ENCODE measurements around the gene CTDP1. TPM values are rescaled to one million over a fixed set of nuclear protein-coding genes. Genes with fewer than 3 reads are reported as not detected.
"Not testable (repeated sequence)": the region's sequence is repeated elsewhere in the genome, so short reads cannot be mapped to it uniquely, and the experiment has no call there.

CTDP1 gene
- total RNA-seq, 1 donor from 2014 or later = 14.1 TPM

DNA sequence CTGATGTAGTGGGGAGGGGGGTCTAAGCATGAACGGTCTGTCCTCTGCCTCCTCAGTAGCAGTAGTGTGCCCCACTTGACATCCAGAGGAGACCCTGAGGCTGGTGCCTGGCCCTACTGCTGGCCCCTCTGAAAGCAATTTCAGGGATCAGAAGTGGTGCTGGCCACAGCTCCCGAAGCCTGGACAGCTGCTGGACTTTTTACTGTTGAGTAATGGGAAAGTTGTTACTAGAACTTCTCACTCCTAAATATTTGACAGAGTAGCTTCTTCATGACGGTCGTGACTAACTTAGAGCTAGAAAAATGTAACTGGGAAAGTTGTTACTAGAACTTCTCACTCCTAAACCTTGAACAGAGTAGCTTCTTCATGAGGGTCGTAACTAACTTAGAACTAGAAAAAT, 23.3 kb downstream of the CTDP1 start:
- no peak for DNase-seq

DNA sequence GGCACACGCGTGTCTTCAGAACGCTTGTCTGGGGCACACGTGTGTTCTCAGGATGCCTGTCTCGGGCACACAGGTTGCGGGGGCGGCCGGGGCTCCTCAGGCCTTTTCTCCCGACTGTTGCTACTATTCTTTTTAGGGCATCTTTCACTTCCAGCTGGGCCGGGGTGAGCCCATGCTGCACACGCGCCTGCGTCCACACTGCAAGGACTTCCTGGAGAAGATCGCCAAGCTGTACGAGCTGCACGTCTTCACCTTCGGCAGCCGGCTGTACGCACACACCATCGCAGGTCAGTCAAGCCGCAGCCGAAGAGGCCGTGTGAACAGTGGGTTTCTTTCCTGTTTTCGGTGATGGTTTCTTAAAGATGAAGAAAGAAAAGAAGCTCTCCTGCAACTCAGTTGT, 25.0 kb downstream of the CTDP1 start:
- DNase-seq = no peak

- DNase-seq = no peak
Measured at GRCh38 chr18:79705272-79705671, 25.7 kb downstream of the CTDP1 start.

GRCh38 chr18:79706006-79706405, 26.4 kb downstream of the CTDP1 start:
- DNase-seq = no peak

DNA sequence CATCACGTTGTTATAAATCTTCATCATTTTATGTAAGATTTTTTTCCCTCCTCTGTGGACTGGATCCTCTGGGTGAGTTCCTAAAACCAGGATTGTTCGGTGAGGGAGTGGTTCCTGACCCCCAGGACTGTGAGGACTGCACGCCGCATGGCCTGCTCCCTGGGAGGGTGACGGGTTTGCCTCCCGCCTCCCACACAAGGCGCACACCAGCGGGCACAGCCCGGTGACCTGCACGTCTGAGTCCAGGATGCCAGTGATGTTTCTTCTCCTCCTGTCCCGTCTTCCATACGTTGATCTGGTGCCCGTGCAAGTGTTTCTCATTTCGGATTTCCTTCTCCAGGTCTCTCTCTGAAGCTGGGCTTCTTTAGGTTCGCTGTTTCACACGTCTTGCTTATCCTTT, 27.1 kb downstream of the CTDP1 start:
- DNase-seq = no peak

GRCh38 chr18:79707239-79707638, 27.6 kb downstream of the CTDP1 start:
- DNase-seq = no peak

- no peak for DNase-seq
Measured at GRCh38 chr18:79707671-79708070, 28.1 kb downstream of the CTDP1 start.

GRCh38 chr18:79708412-79708811, 28.8 kb downstream of the CTDP1 start:
- no peak for DNase-seq

GRCh38 chr18:79712206-79712857, 32.7 kb downstream of the CTDP1 start:
- DNase-seq = no peak

- DNase-seq = no peak
Measured at GRCh38 chr18:79713341-79713740, 33.7 kb downstream of the CTDP1 start.

GRCh38 chr18:79714531-79715240, 35.1 kb downstream of the CTDP1 start:
- DNase-seq = no peak

DNA sequence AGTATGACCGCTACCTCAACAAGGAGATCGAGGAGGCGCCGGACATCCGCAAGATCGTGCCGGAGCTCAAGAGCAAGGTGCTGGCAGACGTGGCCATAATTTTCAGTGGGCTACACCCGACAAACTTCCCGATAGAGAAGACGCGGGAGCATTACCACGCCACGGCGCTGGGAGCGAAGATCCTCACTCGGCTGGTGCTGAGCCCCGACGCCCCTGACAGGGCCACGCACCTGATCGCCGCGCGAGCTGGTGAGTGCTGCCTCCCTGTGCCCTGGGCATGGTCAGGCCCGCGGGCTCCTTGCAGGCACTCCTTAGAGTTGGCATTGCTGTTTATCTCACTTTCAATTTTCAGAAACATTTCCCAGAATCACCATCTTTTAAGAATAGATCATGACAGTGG, 35.7 kb downstream of the CTDP1 start:
- DNase-seq = no peak

GRCh38 chr18:79717059-79717458, 37.5 kb downstream of the CTDP1 start:
- no peak for DNase-seq

DNA sequence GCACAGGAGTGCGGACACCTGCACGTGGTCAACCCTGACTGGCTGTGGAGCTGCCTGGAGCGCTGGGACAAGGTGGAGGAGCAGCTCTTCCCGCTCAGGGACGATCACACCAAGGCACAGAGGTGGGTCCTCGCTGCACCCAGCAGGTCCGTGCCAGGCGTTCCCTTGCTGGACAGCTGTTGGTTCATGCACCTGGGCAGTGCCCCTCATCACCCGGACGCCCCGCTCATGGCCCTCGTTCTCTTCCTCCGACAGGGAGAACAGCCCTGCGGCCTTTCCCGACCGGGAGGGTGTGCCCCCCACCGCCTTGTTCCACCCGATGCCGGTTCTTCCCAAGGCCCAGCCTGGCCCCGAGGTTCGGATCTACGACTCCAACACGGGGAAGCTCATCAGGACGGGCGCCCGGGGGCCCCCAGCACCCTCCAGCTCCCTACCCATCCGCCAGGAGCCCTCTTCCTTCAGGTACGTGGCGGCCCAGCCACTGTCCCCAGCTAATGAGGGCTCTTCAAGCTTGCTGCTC, 38.0 kb downstream of the CTDP1 start:
- no peak for DNase-seq

DNA sequence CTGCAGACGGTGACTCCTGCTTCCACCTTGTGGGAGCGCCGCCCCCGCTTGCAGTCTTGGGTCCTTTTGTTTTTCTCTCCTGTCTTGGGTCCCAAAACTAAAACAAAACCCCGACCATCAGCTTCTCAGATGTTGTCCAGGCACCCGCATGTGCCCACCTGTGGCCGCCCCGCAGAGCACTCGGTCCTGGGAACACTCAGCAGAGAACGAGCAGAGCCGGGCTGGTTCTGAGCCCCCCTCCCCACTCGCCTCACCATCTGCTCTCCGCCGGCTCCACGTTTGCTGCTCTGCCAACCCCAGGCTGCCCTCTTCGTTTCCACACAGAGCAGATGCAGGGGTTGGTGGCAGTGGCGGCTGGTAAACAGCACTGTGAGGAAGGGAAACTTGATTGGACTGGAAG, 38.5 kb downstream of the CTDP1 start:
- DNase-seq = no peak

GRCh38 chr18:79718878-79719477, 39.4 kb downstream of the CTDP1 start:
- DNase-seq = no peak

DNA sequence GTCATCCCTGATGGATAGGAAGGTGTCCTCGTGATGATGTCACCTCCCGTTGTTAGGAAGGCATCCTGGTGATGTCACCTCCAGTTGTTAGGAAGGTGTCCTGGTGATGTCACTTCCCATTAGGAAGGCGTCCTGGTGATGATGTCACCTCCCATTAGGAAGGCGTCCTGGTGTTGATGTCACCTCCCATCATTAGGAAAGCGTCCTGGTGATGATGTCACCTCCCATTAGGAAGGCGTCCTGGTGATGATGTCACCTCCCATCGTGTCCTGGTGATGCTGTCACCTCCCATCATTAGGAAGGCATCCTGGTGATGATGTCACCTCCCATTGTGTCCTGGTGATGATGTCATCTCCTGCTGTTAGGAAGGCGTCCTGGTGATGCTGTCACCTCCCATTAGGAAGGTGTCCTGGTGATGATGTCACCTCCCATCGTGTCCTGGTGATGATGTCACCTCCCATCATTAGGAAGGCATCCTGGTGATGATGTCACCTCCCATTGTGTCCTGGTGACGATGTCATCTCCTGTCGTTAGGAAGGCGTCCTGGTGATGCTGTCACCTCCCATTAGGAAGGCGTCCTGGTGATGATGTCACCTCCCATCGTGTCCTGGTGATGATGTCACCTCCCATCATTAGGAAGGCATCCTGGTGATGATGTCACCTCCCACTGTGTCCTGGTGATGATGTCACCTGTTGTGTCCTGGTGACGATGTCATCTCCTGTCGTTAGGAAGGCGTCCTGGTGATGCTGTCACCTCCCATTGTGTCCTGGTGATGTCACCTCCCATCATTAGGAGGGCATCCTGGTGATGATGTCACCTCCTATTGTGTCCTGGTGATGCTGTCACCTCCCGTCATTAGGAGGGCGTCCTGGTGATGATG, 40.1 kb downstream of the CTDP1 start:
- DNase-seq = not testable (repeated sequence)

- DNase-seq = no peak
Measured at GRCh38 chr18:79720359-79720733, 40.7 kb downstream of the CTDP1 start.

DNA sequence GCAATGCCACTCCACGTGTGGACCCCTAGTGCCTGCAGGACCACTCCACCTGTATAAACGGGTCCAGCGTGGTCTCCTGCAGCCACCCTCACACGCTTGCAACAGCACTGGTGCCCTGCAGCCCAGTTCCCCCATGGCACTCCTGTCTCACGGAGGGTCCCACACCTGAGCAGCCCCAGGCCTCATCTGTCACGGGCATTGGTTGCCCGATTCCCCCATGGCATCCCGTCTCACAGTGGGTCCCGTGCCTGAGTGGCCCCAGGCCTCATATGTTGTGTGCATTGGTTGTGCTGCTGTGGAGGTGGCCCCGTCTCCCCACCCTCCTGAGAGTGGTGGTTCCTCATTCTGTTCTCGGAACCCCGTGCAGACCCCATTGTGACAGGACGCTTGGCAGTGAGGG, 43.4 kb downstream of the CTDP1 start:
- no peak for DNase-seq

DNA sequence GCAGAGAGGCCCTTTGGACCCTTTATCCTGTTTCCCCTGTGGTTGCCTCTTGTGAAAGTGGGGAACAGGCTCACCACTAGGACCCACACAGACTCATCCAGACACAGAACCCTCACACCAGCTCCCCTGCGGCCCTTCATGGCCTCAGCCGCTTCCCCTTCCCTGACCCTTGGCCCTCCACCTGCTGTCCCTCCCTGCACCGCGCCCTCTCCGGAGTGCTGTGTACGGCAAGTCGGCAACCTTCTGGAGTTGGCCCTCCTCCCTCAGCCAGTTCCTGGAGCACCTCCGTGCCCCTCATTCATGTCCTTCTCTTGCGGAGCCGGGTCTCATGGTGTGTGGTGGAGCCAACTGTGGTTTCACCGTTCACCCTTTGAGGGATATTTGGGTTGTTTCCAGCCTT, 44.0 kb downstream of the CTDP1 start:
- DNase-seq = no peak

DNA sequence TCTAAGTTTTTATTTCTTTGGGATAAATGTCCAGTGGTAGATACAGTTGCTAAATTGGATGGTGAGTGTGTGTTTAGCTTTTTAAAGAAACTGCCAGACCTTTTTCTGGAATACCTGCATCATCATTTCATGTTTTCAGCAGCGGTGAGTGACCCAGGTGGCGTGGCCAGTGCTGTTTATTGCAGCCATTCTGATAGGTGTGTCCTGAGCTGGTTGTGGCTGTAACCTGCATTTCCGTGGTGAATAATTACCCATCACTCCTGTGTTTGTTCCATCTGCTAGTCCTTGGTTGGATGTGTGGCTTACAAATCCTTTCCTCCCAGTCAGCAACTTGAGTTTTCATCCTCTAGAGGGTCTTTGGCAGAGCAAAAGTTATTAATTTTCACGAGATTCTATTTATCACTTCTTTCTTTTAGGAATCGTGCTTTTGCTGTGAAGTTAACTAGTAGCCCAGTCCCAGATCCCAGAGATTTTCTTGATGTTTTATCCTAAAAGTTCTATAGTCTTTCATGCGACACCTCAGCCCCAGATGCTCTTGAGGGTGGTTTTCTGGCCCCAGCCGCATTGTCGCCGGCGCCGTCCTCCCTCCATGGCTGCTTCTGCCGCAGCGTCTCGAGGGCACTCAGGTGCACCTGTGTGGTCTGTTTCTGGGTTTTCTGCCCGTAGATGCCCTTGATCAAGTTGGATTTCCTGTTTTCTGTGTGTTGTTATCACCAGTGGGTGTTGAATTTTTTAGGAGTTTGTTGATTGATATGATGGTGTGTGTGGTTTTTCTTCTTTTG, 44.9 kb downstream of the CTDP1 start:
- no peak for DNase-seq

GRCh38 chr18:79725486-79725885, 45.9 kb downstream of the CTDP1 start:
- DNase-seq = no peak

Measured in skin of body (tissue), 2 donors.